Measurements from ENCODE around the gene PHF13.

The PHF13 gene

GRCh38 chr1:6613361-6614018 is at the start of gene PHF13:
Gene PHF13 (plus strand): TSS chr1:6613731. CDS start chr1:6614067, 336 bp downstream.
- H3K4me1 Mint-ChIP-seq: peaks cover 10% of the 10 kb centered on the region
- peak; percentile 92 for ATAC-seq (ENCODE audit: low read depth)
- peak within 1 kb of the TSS; percentile 90 for H3K4me3 Mint-ChIP-seq
- no peaks in the 10 kb centered on the region for H3K9me3 Mint-ChIP-seq
- no peaks in the 10 kb centered on the region for H3K27me3 Mint-ChIP-seq
- peak; percentile 97 to 100 for DNase-seq (ENCODE audit: low spot score in 2 of 2)
- H3K36me3 Mint-ChIP-seq: no peaks in the 10 kb centered on the region
- peak within 1 kb of the TSS; percentile 81 for H3K27ac Mint-ChIP-seq

GRCh38 chr1:6569033-6569432 is 44.5 kb upstream of the PHF13 start:
- Mint-ChIP-seq H3K27ac (no peak overlapping the region), H3K4me1 (peaks cover 2% of the 10 kb centered on the region), H3K36me3 (peaks cover 4% of the 10 kb centered on the region), H3K4me3 (no peak overlapping the region), H3K27me3 (peaks cover 11% of the 10 kb centered on the region), H3K9me3 (no peaks in the 10 kb centered on the region)
- ATAC-seq (ENCODE audit: low read depth): no peak
- no peak for DNase-seq (ENCODE audit: low spot score in 2 of 2)

- ATAC-seq (ENCODE audit: low read depth) (no peak), DNase-seq (ENCODE audit: low spot score in 2 of 2) (no peak)
- no peak overlapping the region for H3K4me3 Mint-ChIP-seq
- H3K36me3 Mint-ChIP-seq: peaks cover 4% of the 10 kb centered on the region
- H3K27ac Mint-ChIP-seq: no peak overlapping the region
- H3K4me1 Mint-ChIP-seq: peaks cover 2% of the 10 kb centered on the region
- no peaks in the 10 kb centered on the region for H3K9me3 Mint-ChIP-seq
- H3K27me3 Mint-ChIP-seq: peaks cover 11% of the 10 kb centered on the region
Measured at GRCh38 chr1:6570100-6570499, 43.4 kb upstream of the PHF13 start.

GRCh38 chr1:6570987-6571386 is 42.5 kb upstream of the PHF13 start:
- ATAC-seq (ENCODE audit: low read depth): no peak
- H3K36me3 Mint-ChIP-seq: peaks cover 4% of the 10 kb centered on the region
- no peaks in the 10 kb centered on the region for H3K9me3 Mint-ChIP-seq
- no peak overlapping the region for H3K4me3 Mint-ChIP-seq
- H3K27ac Mint-ChIP-seq: no peak overlapping the region
- H3K27me3 Mint-ChIP-seq: peaks cover 11% of the 10 kb centered on the region
- DNase-seq (ENCODE audit: low spot score in 2 of 2): no peak
- peaks cover 2% of the 10 kb centered on the region for H3K4me1 Mint-ChIP-seq

GRCh38 chr1:6572653-6573383 is 40.7 kb upstream of the PHF13 start:
- Mint-ChIP-seq H3K4me3 (no peak overlapping the region), H3K27ac (no peak overlapping the region), H3K27me3 (peaks cover 11% of the 10 kb centered on the region), H3K9me3 (no peaks in the 10 kb centered on the region), H3K4me1 (peaks cover 2% of the 10 kb centered on the region), H3K36me3 (peaks cover 4% of the 10 kb centered on the region)
- no peak for DNase-seq (ENCODE audit: low spot score in 2 of 2)
- ATAC-seq (ENCODE audit: low read depth): no peak

- ATAC-seq (ENCODE audit: low read depth): no peak
- Mint-ChIP-seq H3K36me3 (peaks cover 4% of the 10 kb centered on the region), H3K27ac (no peak overlapping the region), H3K27me3 (peaks cover 9% of the 10 kb centered on the region), H3K4me1 (peaks cover 2% of the 10 kb centered on the region), H3K4me3 (no peak overlapping the region), H3K9me3 (no peaks in the 10 kb centered on the region)
- DNase-seq (ENCODE audit: low spot score in 2 of 2): no peak
Measured at GRCh38 chr1:6574025-6574620, 39.4 kb upstream of the PHF13 start.

GRCh38 chr1:6574818-6575217 is 38.7 kb upstream of the PHF13 start:
- Mint-ChIP-seq H3K36me3 (peaks cover 4% of the 10 kb centered on the region), H3K4me3 (no peak overlapping the region), H3K27ac (no peak overlapping the region), H3K27me3 (peaks cover 9% of the 10 kb centered on the region), H3K4me1 (peaks cover under 1% of the 10 kb centered on the region), H3K9me3 (no peaks in the 10 kb centered on the region)
- DNase-seq (ENCODE audit: low spot score in 2 of 2) (no peak), ATAC-seq (ENCODE audit: low read depth) (no peak)

- no peak overlapping the region for H3K4me3 Mint-ChIP-seq
- ATAC-seq (ENCODE audit: low read depth) (no peak), DNase-seq (ENCODE audit: low spot score in 2 of 2) (no peak)
- H3K9me3 Mint-ChIP-seq: no peaks in the 10 kb centered on the region
- peaks cover under 1% of the 10 kb centered on the region for H3K27me3 Mint-ChIP-seq
- peaks cover 19% of the 10 kb centered on the region for H3K4me1 Mint-ChIP-seq
- no peak overlapping the region for H3K27ac Mint-ChIP-seq
- H3K36me3 Mint-ChIP-seq: no peaks in the 10 kb centered on the region
Measured at GRCh38 chr1:6577831-6578525, 35.6 kb upstream of the PHF13 start.

GRCh38 chr1:6578624-6579373 is 34.7 kb upstream of the PHF13 start:
- DNase-seq (ENCODE audit: low spot score in 2 of 2) (no peak), ATAC-seq (ENCODE audit: low read depth) (no peak)
- peak overlapping the region; percentile 99 for H3K4me3 Mint-ChIP-seq
- peaks cover 19% of the 10 kb centered on the region for H3K4me1 Mint-ChIP-seq
- no peaks in the 10 kb centered on the region for H3K9me3 Mint-ChIP-seq
- H3K36me3 Mint-ChIP-seq: no peaks in the 10 kb centered on the region
- H3K27ac Mint-ChIP-seq: peak overlapping the region; percentile 99
- no peaks in the 10 kb centered on the region for H3K27me3 Mint-ChIP-seq

GRCh38 chr1:6579374-6580118 is 34.0 kb upstream of the PHF13 start, which contains the start of gene ZBTB48:
Gene ZBTB48 (plus strand): TSS chr1:6579994. CDS start chr1:6580610, 616 bp downstream.
- H3K4me1 Mint-ChIP-seq: peaks cover 22% of the 10 kb centered on the region

GRCh38 chr1:6580119-6580592 is 33.4 kb upstream of the PHF13 start:
- Mint-ChIP-seq H3K27ac (peak overlapping the region; percentile 99), H3K27me3 (no peaks in the 10 kb centered on the region), H3K4me3 (peak overlapping the region; percentile 99), H3K36me3 (no peaks in the 10 kb centered on the region), H3K4me1 (peaks cover 28% of the 10 kb centered on the region), H3K9me3 (no peaks in the 10 kb centered on the region)
- DNase-seq (ENCODE audit: low spot score in 2 of 2) (no peak), ATAC-seq (ENCODE audit: low read depth) (peak; percentile 33)

More at GRCh38 chr1:6579374-6580118, 34.0 kb upstream of the PHF13 start, which contains the start of gene ZBTB48:
- Mint-ChIP-seq H3K36me3 (no peaks in the 10 kb centered on the region), H3K9me3 (no peaks in the 10 kb centered on the region), H3K27ac (peak within 1 kb of the TSS; percentile 99), H3K27me3 (no peaks in the 10 kb centered on the region), H3K4me3 (peak within 1 kb of the TSS; percentile 99)
- ATAC-seq (ENCODE audit: low read depth): peak; percentile 97
- DNase-seq (ENCODE audit: low spot score in 2 of 2): peak; percentile 92 to 94

GRCh38 chr1:6580593-6581409 is 32.7 kb upstream of the PHF13 start:
- Mint-ChIP-seq H3K4me1 (peaks cover 29% of the 10 kb centered on the region), H3K36me3 (no peaks in the 10 kb centered on the region), H3K27me3 (no peaks in the 10 kb centered on the region), H3K4me3 (peak overlapping the region; percentile 99), H3K27ac (peak overlapping the region; percentile 99), H3K9me3 (no peaks in the 10 kb centered on the region)
- peak in 1 of 2 donors; percentile 26 for DNase-seq (ENCODE audit: low spot score in 2 of 2)
- no peak for ATAC-seq (ENCODE audit: low read depth)
